ENCODE data around the gene CNGA2.

GRCh38 chrX:151754641-151755215, 20.2 kb downstream of the CNGA2 start:
- no peak for TF ChIP-seq JUN (IDR thresholded peaks at IDR 0.05; ENCODE audit: borderline replicate concordance, insufficient read depth, insufficient read length, low read depth)
- no peak for TF ChIP-seq CTCF (IDR thresholded peaks at IDR 0.05; ENCODE audit: extremely low read depth in 1 of 2, insufficient read depth in 1 of 2, low read depth in 1 of 2, low read length in 2 of 2)
